H1 (cell line): ENCODE measurements around the gene ARHGAP32. TPM values are rescaled to one million over a fixed set of nuclear protein-coding genes. Genes with fewer than 3 reads are reported as not detected.

Source experiments
- CTCF ChIA-PET: fragments of 300-600 bp; sonication (Branson Sonifier 250); formaldehyde crosslinking; loops from one replicate; lab custom pipeline; 2021; ENCODE audit not compliant: partially characterized antibody; lab: Charles Lee
- POLR2A ChIA-PET: fragments of 300-600 bp; sonication (Branson Sonifier 250); formaldehyde crosslinking; loops from one replicate; lab custom pipeline; 2021; ENCODE audit warnings: inconsistent platforms; ENCODE audit not compliant: partially characterized antibody; lab: Charles Lee
- DNase-seq, 2 experiments: peaks; one replicate each; pipeline versions ENCODE4 v3.0.0 to v3.0.0-alpha.2; 2010 to 2022; ENCODE audit warnings: low spot score in 2 of 2, low read depth in 1 of 2, mixed read lengths in 1 of 2
- FAIRE-seq: peaks from 2 replicates; lab custom pipeline; 2011; peaks lifted over from hg19 to GRCh38; lab: Jason Lieb, UNC
- H2AFZ ChIP-seq: 2 replicates; pipeline ENCODE4 v1.8.1; 2012; ENCODE audit warnings: low read length, inconsistent platforms
- H2AK5ac ChIP-seq: 2 replicates; pipeline ENCODE4 v1.6.1; 2013; ENCODE audit warnings: low read depth, low read length
- H2BK120ac ChIP-seq: replicated peaks from 2 replicates; pipeline ENCODE3; 2013; ENCODE audit warnings: low read depth, low read length, inconsistent platforms
- H2BK12ac ChIP-seq: 2 replicates; pipeline ENCODE4 v1.6.1; 2013; ENCODE audit warnings: low read depth, low read length
- H2BK15ac ChIP-seq: 2 replicates; pipeline ENCODE4 v1.6.1; 2013; ENCODE audit warnings: low read length
- H2BK20ac ChIP-seq: 2 replicates; pipeline ENCODE4 v1.6.1; 2013; ENCODE audit warnings: low read length
- H2BK5ac ChIP-seq: 2 replicates; pipeline ENCODE4 v1.6.1; 2013; ENCODE audit warnings: low read depth, low read length
- H3K14ac ChIP-seq: 2 replicates; pipeline ENCODE4 v1.6.1; 2013; ENCODE audit warnings: inconsistent platforms; ENCODE audit not compliant: insufficient read length
- H3K18ac ChIP-seq: 2 replicates; pipeline ENCODE4 v1.6.1; 2013; ENCODE audit warnings: low read length; ENCODE audit errors: extremely low read depth
- H3K23ac ChIP-seq: 2 replicates; pipeline ENCODE4 v1.6.1; 2013; ENCODE audit warnings: inconsistent platforms; ENCODE audit not compliant: insufficient read length
- H3K23me2 ChIP-seq: 2 replicates; pipeline ENCODE4 v1.6.1; 2013; ENCODE audit warnings: low read depth, low read length
- H3K27ac ChIP-seq: 2 replicates; pipeline ENCODE4 v1.6.1; 2011; ENCODE audit warnings: low read depth, low read length, inconsistent platforms
- H3K27me3 ChIP-seq, 4 experiments: replicated peaks in 1 of 4; 1 replicate in 1 of 4; 2 replicates in 3 of 4; pipeline versions ENCODE4 v1.6.1 to v1.8.1; 2011 to 2013; ENCODE audit warnings: low read length in 3 of 4, mild to moderate bottlenecking in 3 of 4, inconsistent platforms in 2 of 4, mixed read lengths in 2 of 4, moderate library complexity in 1 of 4; ENCODE audit not compliant: control insufficient read depth in 3 of 4, insufficient read depth in 3 of 4; ENCODE audit errors: extremely low read depth in 1 of 4
- H3K36me3 ChIP-seq, 4 experiments: 2 replicates each; pipeline versions ENCODE4 v1.6.1 to v1.8.1; 2011 to 2013; ENCODE audit warnings: mild to moderate bottlenecking in 4 of 4, low read length in 3 of 4, moderate library complexity in 2 of 4, control low read depth in 1 of 4, inconsistent platforms in 1 of 4; ENCODE audit not compliant: insufficient read depth in 4 of 4, control insufficient read depth in 2 of 4
- H3K4ac ChIP-seq: replicated peaks from 2 replicates; pipeline ENCODE3; 2013; ENCODE audit warnings: low read length, low read depth, mixed read lengths, inconsistent platforms; ENCODE audit not compliant: insufficient read length
- H3K4me1 ChIP-seq, 4 experiments: replicated peaks in 1 of 4; 1 replicate in 1 of 4; 2 replicates in 3 of 4; pipeline versions ENCODE4 v1.6.1 to v1.8.1; 2011 to 2013; ENCODE audit warnings: low read length in 3 of 4, inconsistent platforms in 2 of 4, mixed read lengths in 1 of 4; ENCODE audit not compliant: insufficient read depth in 4 of 4, control insufficient read depth in 3 of 4
- H3K4me2 ChIP-seq, 2 experiments: 2 replicates each; pipeline versions ENCODE4 v1.6.1 to v1.8.1; 2011 to 2013; ENCODE audit warnings: low read depth in 2 of 2, low read length in 2 of 2, control low read depth in 1 of 2, inconsistent platforms in 1 of 2, mild to moderate bottlenecking in 1 of 2; ENCODE audit not compliant: insufficient read depth in 1 of 2
- H3K4me3 ChIP-seq, 4 experiments: fragments of 200-600, 300-600 bp in 1 of 4; sonication (generic), shearing (Covaris generic), sonication (Bioruptor Twin) in 1 of 4; 2 replicates each; pipeline versions ENCODE4 v1.5.1 to v1.8.1; 2011 to 2016; ENCODE audit warnings: low read length in 4 of 4, low read depth in 3 of 4, control low read depth in 2 of 4, inconsistent platforms in 2 of 4, mild to moderate bottlenecking in 2 of 4, mixed read lengths in 1 of 4, moderate library complexity in 1 of 4; ENCODE audit not compliant: insufficient read depth in 2 of 4; ENCODE audit errors: extremely low read depth in 1 of 4
- H3K56ac ChIP-seq: replicated peaks from 2 replicates; pipeline ENCODE3; 2013; ENCODE audit warnings: low read depth, mild to moderate bottlenecking, mixed read lengths, low read length, inconsistent platforms; ENCODE audit not compliant: insufficient read length
- H3K79me1 ChIP-seq: 2 replicates; pipeline ENCODE4 v1.6.1; 2013; ENCODE audit warnings: low read depth, low read length, control low read depth
- H3K79me2 ChIP-seq, 2 experiments: 2 replicates each; pipeline versions ENCODE4 v1.6.1 to v1.8.1; 2012 to 2013; ENCODE audit warnings: low read length in 2 of 2, mild to moderate bottlenecking in 2 of 2, inconsistent platforms in 1 of 2; ENCODE audit not compliant: insufficient read depth in 2 of 2, control insufficient read depth in 1 of 2
- H3K9ac ChIP-seq, 4 experiments: replicated peaks in 1 of 4; 1 replicate in 1 of 4; 2 replicates in 3 of 4; pipeline versions ENCODE4 v1.6.1 to v1.8.1; 2011 to 2013; ENCODE audit warnings: low read depth in 3 of 4, low read length in 3 of 4, control low read depth in 2 of 4, mild to moderate bottlenecking in 2 of 4, moderate library complexity in 2 of 4, inconsistent platforms in 1 of 4; ENCODE audit errors: extremely low read depth in 1 of 4
- H3K9me3 ChIP-seq, 2 experiments: 2 replicates each; pipeline versions ENCODE4 v1.6.1 to v1.8.1; 2012 to 2013; ENCODE audit warnings: mild to moderate bottlenecking in 2 of 2, moderate library complexity in 2 of 2, control low read depth in 1 of 2, inconsistent platforms in 1 of 2, low read depth in 1 of 2, low read length in 1 of 2, mixed read lengths in 1 of 2; ENCODE audit not compliant: insufficient read depth in 2 of 2
- H4K20me1 ChIP-seq, 2 experiments: replicated peaks in 1 of 2; 2 replicates each; pipeline versions ENCODE3 to v1.8.1; 2011 to 2013; ENCODE audit warnings: inconsistent platforms in 2 of 2, low read length in 2 of 2, mild to moderate bottlenecking in 1 of 2; ENCODE audit not compliant: insufficient read depth in 2 of 2, control insufficient read depth in 1 of 2
- H4K5ac ChIP-seq: 2 replicates; pipeline ENCODE4 v1.6.1; 2013; ENCODE audit warnings: low read length, low read depth, mixed read lengths, inconsistent platforms; ENCODE audit not compliant: insufficient read length
- H4K8ac ChIP-seq: 2 replicates; pipeline ENCODE4 v1.8.0; 2013; ENCODE audit warnings: mild to moderate bottlenecking, moderate library complexity, low read length, inconsistent platforms; ENCODE audit not compliant: insufficient read depth; ENCODE audit errors: extremely low read depth
- H4K91ac ChIP-seq: replicated peaks from 2 replicates; pipeline ENCODE3; 2013; ENCODE audit warnings: low read length, mixed read lengths, inconsistent platforms; ENCODE audit not compliant: insufficient read length
- CTCF ChIP-seq, 3 experiments: IDR thresholded peaks; 1 replicate in 2 of 3; 2 replicates in 1 of 3; pipeline versions ENCODE4 v1.5.1 to v1.6.1; 2011; ENCODE audit warnings: low read length in 3 of 3, mild to moderate bottlenecking in 3 of 3, inconsistent platforms in 2 of 3, low read depth in 1 of 3, moderate library complexity in 1 of 3; ENCODE audit not compliant: insufficient read depth in 1 of 3; ENCODE audit errors: control extremely low read depth in 1 of 3
- SIX5 ChIP-seq: IDR thresholded peaks from 2 replicates; pipeline ENCODE4 v1.6.1; 2011; ENCODE audit warnings: mild to moderate bottlenecking, low read depth, low read length
- WGBS, 2 experiments: shearing (Covaris generic) in 1 of 2; methylation state at CpG; one replicate each; pipeline versions ENCODE4 v1.1.6 to v1.1.7; 2013 to 2015; ENCODE audit warnings: low lambda C conversion rate in 2 of 2, mixed read lengths in 2 of 2, inconsistent platforms in 1 of 2, low coverage in 1 of 2, missing lambda C conversion rate in 1 of 2; ENCODE audit not compliant: insufficient replicate concordance in 2 of 2, insufficient coverage in 1 of 2, insufficient read length in 1 of 2; ENCODE audit errors: extremely low coverage in 1 of 2, missing lambda C conversion rate in 1 of 2; 5-methylcytosine and 5-hydroxymethylcytosine counted together
- polyA plus RNA-seq, 7 experiments: library from polyadenylated mRNA; depleted of rRNA in 3 of 7; stranded (reverse) in 5 of 7; unstranded in 2 of 7; fragments of >200 nt in 5 of 7; fragments of 200-250 nt in 2 of 7; gene quantifications; 1 replicate in 5 of 7; 2 replicates in 1 of 7; 4 replicates in 1 of 7; pipeline versions ENCODE4 v1.2.1 to v1.2.3, GENCODE V29; 2011 to 2013; ENCODE audit warnings: missing spikeins in 2 of 7, mixed read lengths in 2 of 7
- total RNA-seq: library from RNA; stranded (reverse); fragmentation: NEBNext Ultra II Directional; extraction: Animal tissue kit (Norgen Biotek cat#: 25700); gene quantifications from 2 replicates; pipeline ENCODE4 v1.2.1, GENCODE V29; 2021

ARHGAP32 gene
- total and polyA plus RNA-seq, 2 of the 8 experiments (the other 6 are each of a cell fraction or from before 2014, with no cell fraction given): 13.7 to 30.0 TPM

GRCh38 chr11:129042503-129042902 is 149.6 kb downstream of the ARHGAP32 start:
- WGBS, 2 experiments: 90% methylated on average over 4 of the region's 4 CpGs; no CpG with 5 or more reads in 1 of the 2 experiments

More at GRCh38 chr11:129042503-129042902, 149.6 kb downstream of the ARHGAP32 start:
- Histone ChIP-seq H3K18ac (no peak overlapping the region), H3K4me2 (no peak overlapping the region), H2BK5ac (no peak overlapping the region), H4K20me1 (no peaks in the 10 kb centered on the region), H3K27ac (no peak overlapping the region), H2AK5ac (no peak overlapping the region), H3K9ac (no peak overlapping the region), H4K91ac (no peak overlapping the region), H3K4me1 (no peaks in the 10 kb centered on the region), H3K23me2 (no peaks in the 10 kb centered on the region), H2BK12ac (no peak overlapping the region), H3K79me2 (no peaks in the 10 kb centered on the region), H2BK20ac (no peak overlapping the region), H3K36me3 (no peaks in the 10 kb centered on the region; a peak in 2 of 8 replicates), H3K79me1 (no peaks in the 10 kb centered on the region), H2AFZ (no peak overlapping the region), H2BK15ac (no peak overlapping the region), H4K8ac (no peak overlapping the region), H3K4me3 (no peak overlapping the region), H3K23ac (no peak overlapping the region), H3K27me3 (peaks cover 0 to 2% (median 0%) of the 10 kb centered on the region in 4 experiments; a peak in 1 of 7 replicates), H2BK120ac (no peak overlapping the region), H3K9me3 (peaks cover 0 to 3% of the 10 kb centered on the region in 2 experiments; a peak in 1 of 4 replicates), H3K56ac (no peak overlapping the region), H3K4ac (no peak overlapping the region), H4K5ac (no peak overlapping the region), H3K14ac (no peak overlapping the region)
- ChIA-PET CTCF (interaction anchor here (0.9 to 1.0 kb wide), 2 partner anchors 76 to 86 kb away, joined by 3 read pairs; no protein-coding TSS in a partner anchor), POLR2A (no interaction called here)
- no peak for TF ChIP-seq CTCF (IDR thresholded peaks at IDR 0.05; ENCODE audit: control extremely low read depth in 1 of 3, insufficient read depth in 1 of 3, low read depth in 1 of 3, low read length in 3 of 3)
- no peak for TF ChIP-seq SIX5
- FAIRE-seq (no peak), DNase-seq (no peak)
